Nephron (organoid): ENCODE results near the gene GKN1.

Experiments
- H3K27ac Mint-ChIP-seq, 3 experiments: 2 replicates each; pipeline ENCODE4 v1.8.0; 2020; ENCODE audit warnings: mixed read lengths in 3 of 3, mild to moderate bottlenecking in 2 of 3, moderate library complexity in 1 of 3
- H3K27me3 Mint-ChIP-seq: 2 replicates; pipeline ENCODE4 v1.8.0; 2021; ENCODE audit warnings: low read depth, mild to moderate bottlenecking, moderate library complexity, mixed read lengths
- H3K36me3 Mint-ChIP-seq: 2 replicates; pipeline ENCODE4 v1.8.0; 2020; ENCODE audit warnings: low read depth, mixed read lengths
- H3K4me1 Mint-ChIP-seq: 2 replicates; pipeline ENCODE4 v1.8.0; 2020; ENCODE audit warnings: mixed read lengths
- H3K4me3 Mint-ChIP-seq, 3 experiments: 2 replicates each; pipeline ENCODE4 v1.8.0; 2020; ENCODE audit warnings: mild to moderate bottlenecking in 3 of 3, mixed read lengths in 3 of 3, moderate library complexity in 2 of 3
- H3K9me3 Mint-ChIP-seq: 2 replicates; pipeline ENCODE4 v1.8.0; 2020; ENCODE audit warnings: mixed read lengths
- CTCF ChIP-seq, 3 experiments: fragments of 200-600 bp; sonication (generic); IDR thresholded peaks; one replicate each; pipeline ENCODE4 v1.5.0; 2021; ENCODE audit warnings: antibody characterized with exemption in 3 of 3; ENCODE audit not compliant: unreplicated experiment in 3 of 3

Gene GKN1

GRCh38 chr2:69011611-69012157 lies 37.2 kb downstream of the GKN1 start:
- peak overlapping the region; percentile 98 to 100 (median 100) for H3K4me3 Mint-ChIP-seq
- no peak for TF ChIP-seq CTCF (IDR thresholded peaks at IDR 0.05; ENCODE audit: unreplicated experiment in 3 of 3)
- H3K27me3 Mint-ChIP-seq = peaks cover 14% of the 10 kb centered on the region
- H3K9me3 Mint-ChIP-seq = no peaks in the 10 kb centered on the region
- H3K4me1 Mint-ChIP-seq = peaks cover 11% of the 10 kb centered on the region
- peak overlapping the region in 2 of 3 experiments; percentile 6 to 12 for H3K27ac Mint-ChIP-seq
- H3K36me3 Mint-ChIP-seq = no peaks in the 10 kb centered on the region

DNA sequence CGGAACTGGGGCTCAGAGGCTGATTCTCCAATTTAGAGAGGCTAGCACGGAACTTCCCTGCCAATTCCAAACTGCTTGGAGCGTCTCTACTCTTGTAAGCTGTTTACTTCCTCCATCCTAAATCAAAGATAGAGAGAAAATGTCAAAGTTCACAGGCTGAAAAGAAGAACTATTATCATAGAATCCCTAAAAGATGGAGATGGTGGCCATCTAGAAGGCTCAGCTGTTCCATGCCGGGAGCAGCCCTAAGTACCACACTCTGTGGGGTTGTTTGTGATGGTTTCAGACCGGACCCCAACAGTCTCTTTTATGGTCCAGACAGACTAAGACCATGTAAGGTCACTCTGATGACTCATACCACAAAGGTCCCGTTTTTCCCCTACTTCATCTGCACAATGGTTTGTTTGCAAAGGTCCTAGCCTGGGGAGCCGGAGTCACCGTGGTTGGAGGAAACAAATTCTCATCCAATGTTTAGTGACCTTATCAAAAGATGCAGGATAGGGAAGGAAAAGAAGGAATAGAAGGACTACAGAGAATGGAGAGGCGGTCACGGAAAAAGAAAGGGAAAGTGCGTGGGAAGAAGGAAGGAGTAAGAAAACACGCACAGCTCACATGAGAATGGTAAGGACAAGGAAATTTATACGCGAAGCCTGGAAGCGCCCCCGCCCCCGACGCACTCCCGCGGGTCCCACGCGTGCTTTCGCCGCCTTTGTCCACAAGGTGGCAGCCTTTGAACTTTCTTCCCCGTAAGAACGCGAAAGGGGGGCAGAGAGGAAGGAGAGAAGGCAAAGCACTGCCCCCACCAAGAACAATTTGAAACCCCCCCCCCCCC lies 38.1 kb downstream of the GKN1 start:
- H3K9me3 Mint-ChIP-seq = no peaks in the 10 kb centered on the region
- H3K4me1 Mint-ChIP-seq = peaks cover 19% of the 10 kb centered on the region
- TF ChIP-seq CTCF (IDR thresholded peaks at IDR 0.05; ENCODE audit: unreplicated experiment in 3 of 3) = peak; percentile 78 to 80 (median 79)
- H3K36me3 Mint-ChIP-seq = peaks cover 7% of the 10 kb centered on the region
- H3K27ac Mint-ChIP-seq = peak overlapping the region; percentile 71 to 97 (median 82)
- peak overlapping the region; percentile 98 to 100 (median 100) for H3K4me3 Mint-ChIP-seq
- peaks cover 14% of the 10 kb centered on the region for H3K27me3 Mint-ChIP-seq

DNA sequence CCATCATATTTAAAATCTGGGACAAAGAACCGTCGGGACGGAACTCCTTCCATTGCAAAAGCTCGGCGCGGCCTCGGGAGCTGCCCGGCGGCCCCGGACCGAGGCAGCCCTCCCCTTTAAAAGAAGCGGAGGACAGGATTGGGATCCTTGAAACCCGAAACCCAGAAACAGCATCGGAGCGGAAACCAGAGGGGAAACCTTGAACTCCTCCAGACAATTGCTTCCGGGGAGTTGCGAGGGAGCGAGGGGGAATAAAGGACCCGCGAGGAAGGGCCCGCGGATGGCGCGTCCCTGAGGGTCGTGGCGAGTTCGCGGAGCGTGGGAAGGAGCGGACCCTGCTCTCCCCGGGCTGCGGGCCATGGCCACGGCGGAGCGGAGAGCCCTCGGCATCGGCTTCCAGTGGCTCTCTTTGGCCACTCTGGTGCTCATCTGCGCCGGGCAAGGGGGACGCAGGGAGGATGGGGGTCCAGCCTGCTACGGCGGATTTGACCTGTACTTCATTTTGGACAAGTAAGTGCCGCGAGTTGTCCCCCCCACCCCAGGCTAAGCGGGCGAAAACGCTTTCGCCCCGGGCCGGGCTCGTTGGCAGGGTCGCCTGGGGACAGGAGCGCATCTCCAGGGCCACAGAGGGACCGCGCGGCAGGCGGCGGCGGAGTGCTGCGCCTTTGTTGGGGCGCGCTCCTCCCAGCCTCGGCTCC lies 38.9 kb downstream of the GKN1 start, which contains the start of gene ANTXR1:
ANTXR1 (plus strand) TSS at position 38 of the 698 bp plus-strand sequence; CDS start at position 359, 321 bp downstream.
- peaks cover 27% of the 10 kb centered on the region for H3K4me1 Mint-ChIP-seq
- H3K27me3 Mint-ChIP-seq = peaks cover 14% of the 10 kb centered on the region
- peak within 1 kb of the TSS; percentile 80 to 97 (median 92) for H3K27ac Mint-ChIP-seq
- H3K9me3 Mint-ChIP-seq = no peaks in the 10 kb centered on the region
- H3K4me3 Mint-ChIP-seq = peak within 1 kb of the TSS; percentile 98 to 100 (median 100)
- peak in 1 of 3 experiments; percentile 37 for TF ChIP-seq CTCF (IDR thresholded peaks at IDR 0.05; ENCODE audit: unreplicated experiment in 3 of 3)
- peaks cover 10% of the 10 kb centered on the region for H3K36me3 Mint-ChIP-seq

DNA sequence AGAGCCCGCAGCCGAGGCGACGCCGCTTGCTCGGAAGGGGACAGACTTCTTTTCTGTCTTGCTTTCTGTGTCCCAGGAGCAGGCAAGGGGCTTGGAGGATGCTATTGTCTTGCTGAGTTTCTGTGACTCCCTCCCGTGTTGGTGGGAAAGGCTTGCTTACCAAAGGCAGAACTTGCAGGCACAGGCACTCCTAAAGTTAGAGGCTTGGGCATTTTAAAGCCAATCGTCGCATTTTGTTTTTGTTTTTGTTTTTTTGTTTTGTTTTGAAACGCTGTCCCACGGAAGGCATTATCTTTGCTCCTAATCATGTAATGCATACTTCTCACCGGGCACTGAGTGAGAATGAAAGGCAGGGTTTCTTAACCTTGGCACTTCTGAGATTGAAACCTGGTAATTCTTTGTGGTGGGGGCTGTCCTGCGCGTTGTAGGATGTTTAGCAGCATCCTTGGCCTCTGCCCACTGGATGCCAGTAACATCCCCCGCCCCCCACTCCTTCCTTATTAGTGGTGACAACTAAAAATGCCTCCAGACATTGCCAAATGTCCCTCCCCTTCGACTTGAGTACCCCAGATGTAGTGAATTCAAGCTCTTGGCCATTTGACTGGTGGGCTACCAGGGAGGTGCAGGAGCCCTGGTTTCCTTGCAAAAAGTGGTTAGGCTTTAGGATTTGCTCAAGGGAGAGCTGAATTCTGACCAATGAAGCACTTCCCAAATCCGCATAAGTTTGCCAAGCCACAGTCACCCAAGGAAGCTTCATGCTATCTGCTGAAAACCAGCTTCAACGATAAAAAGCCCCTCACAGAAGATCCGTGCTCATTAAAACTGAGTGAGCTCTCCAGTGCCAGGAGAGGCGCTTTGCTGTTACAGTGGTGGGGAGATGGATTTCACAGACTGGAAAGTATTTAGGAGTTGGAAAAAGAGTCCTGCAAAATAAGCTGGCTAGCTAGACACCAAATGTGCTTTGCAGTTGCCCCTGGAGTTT lies 39.7 kb downstream of the GKN1 start:
- Mint-ChIP-seq H3K4me1 (peaks cover 33% of the 10 kb centered on the region), H3K36me3 (peaks cover 10% of the 10 kb centered on the region), H3K4me3 (peak overlapping the region; percentile 98 to 100 (median 100)), H3K27me3 (peaks cover 14% of the 10 kb centered on the region), H3K27ac (peak overlapping the region; percentile 80 to 97 (median 92)), H3K9me3 (no peaks in the 10 kb centered on the region)
- TF ChIP-seq CTCF (IDR thresholded peaks at IDR 0.05; ENCODE audit: unreplicated experiment in 3 of 3) = peak in 1 of 3 experiments; percentile 13

GRCh38 chr2:69017080-69017479 lies 42.6 kb downstream of the GKN1 start:
- peak overlapping the region in 1 of 3 experiments; percentile 19 for H3K27ac Mint-ChIP-seq
- peaks cover 10% of the 10 kb centered on the region for H3K36me3 Mint-ChIP-seq
- H3K4me1 Mint-ChIP-seq = peaks cover 56% of the 10 kb centered on the region
- H3K27me3 Mint-ChIP-seq = no peaks in the 10 kb centered on the region
- H3K9me3 Mint-ChIP-seq = no peaks in the 10 kb centered on the region
- H3K4me3 Mint-ChIP-seq = peak overlapping the region in 2 of 3 experiments; percentile 21 to 27
- TF ChIP-seq CTCF (IDR thresholded peaks at IDR 0.05; ENCODE audit: unreplicated experiment in 3 of 3) = no peak
